Nephron progenitor cell (in vitro differentiated cells): ENCODE results near the gene PLEKHA5.

Experiments
- DNase-seq: peaks from one replicate; pipeline ENCODE4 v3.0.0; 2021
- H3K27ac Mint-ChIP-seq: 2 replicates; pipeline ENCODE4 v1.8.0; 2021; ENCODE audit warnings: mild to moderate bottlenecking, moderate library complexity, mixed read lengths
- H3K27me3 Mint-ChIP-seq: 2 replicates; pipeline ENCODE4 v1.8.0; 2021; ENCODE audit warnings: mild to moderate bottlenecking, low read depth, mixed read lengths; ENCODE audit not compliant: poor library complexity
- H3K36me3 Mint-ChIP-seq: 2 replicates; pipeline ENCODE4 v1.8.0; 2021; ENCODE audit warnings: low read depth, mixed read lengths
- H3K4me1 Mint-ChIP-seq: 2 replicates; pipeline ENCODE4 v1.8.0; 2021; ENCODE audit warnings: mixed read lengths
- H3K4me3 Mint-ChIP-seq: 2 replicates; pipeline ENCODE4 v1.8.0; 2021; ENCODE audit warnings: mild to moderate bottlenecking, moderate library complexity, mixed read lengths
- H3K9me3 Mint-ChIP-seq: 2 replicates; pipeline ENCODE4 v1.8.0; 2021; ENCODE audit warnings: mild to moderate bottlenecking, moderate library complexity, mixed read lengths
- CTCF ChIP-seq: fragments of 200-600 bp; sonication (generic); IDR thresholded peaks from 2 replicates; pipeline ENCODE4 v1.5.0; 2021; ENCODE audit warnings: antibody characterized with exemption

The PLEKHA5 gene

GRCh38 chr12:19198272-19198671, 68.7 kb downstream of the PLEKHA5 start:
- Mint-ChIP-seq H3K4me1 (no peaks in the 10 kb centered on the region), H3K9me3 (no peaks in the 10 kb centered on the region), H3K27me3 (no peaks in the 10 kb centered on the region), H3K4me3 (no peak overlapping the region), H3K36me3 (no peaks in the 10 kb centered on the region), H3K27ac (no peak overlapping the region)
- DNase-seq, result no peak
- TF ChIP-seq CTCF, result no peak

- Mint-ChIP-seq H3K9me3 (no peaks in the 10 kb centered on the region), H3K27ac (no peak overlapping the region), H3K36me3 (no peaks in the 10 kb centered on the region), H3K27me3 (no peaks in the 10 kb centered on the region), H3K4me3 (no peak overlapping the region), H3K4me1 (no peaks in the 10 kb centered on the region)
- DNase-seq, result no peak
- TF ChIP-seq CTCF, result no peak
These were observed 69.8 kb downstream of the PLEKHA5 start for GRCh38 chr12:19199332-19199731.

DNA sequence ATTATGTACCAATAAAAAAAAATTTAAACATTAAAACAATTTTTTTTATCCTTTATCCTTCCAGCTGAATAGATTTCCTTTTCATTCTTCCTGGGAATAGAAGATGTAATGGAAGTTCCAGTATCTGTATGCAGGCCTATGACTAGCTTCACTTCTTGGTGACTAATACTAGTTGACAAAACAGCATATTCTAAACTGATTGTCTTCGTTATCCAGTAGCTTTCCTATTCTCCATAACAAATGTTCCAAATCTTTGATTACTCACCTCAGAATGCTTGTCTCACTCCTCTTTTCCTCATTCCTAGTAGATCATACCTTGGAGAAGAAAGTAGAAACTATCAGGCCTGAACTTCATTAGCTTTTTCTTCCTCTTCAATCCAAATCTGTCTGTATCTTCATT, 70.7 kb downstream of the PLEKHA5 start:
- no peak overlapping the region for H3K27ac Mint-ChIP-seq
- no peak for DNase-seq
- H3K9me3 Mint-ChIP-seq, result no peaks in the 10 kb centered on the region
- H3K4me1 Mint-ChIP-seq, result no peaks in the 10 kb centered on the region
- H3K36me3 Mint-ChIP-seq, result no peaks in the 10 kb centered on the region
- no peak for TF ChIP-seq CTCF
- no peak overlapping the region for H3K4me3 Mint-ChIP-seq
- no peaks in the 10 kb centered on the region for H3K27me3 Mint-ChIP-seq

DNA sequence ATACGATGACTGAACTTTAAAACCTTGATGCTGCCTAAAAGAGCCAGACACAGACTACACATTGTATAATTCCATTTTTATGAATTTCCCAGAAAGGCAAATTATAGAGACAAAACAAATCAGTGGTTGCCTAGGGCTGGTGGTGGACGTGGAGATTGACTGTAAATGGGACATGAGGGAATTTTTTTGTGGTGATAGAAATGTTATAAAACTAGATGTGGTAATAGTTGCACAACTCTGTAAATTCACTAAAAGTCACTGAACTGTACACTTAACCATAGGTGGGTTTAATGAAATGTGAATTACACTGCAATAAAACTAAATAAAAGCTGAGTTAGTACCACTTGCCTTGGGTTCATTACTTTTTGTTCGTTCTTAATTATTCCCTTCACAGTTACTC, 72.1 kb downstream of the PLEKHA5 start:
- Mint-ChIP-seq H3K27me3 (no peaks in the 10 kb centered on the region), H3K36me3 (peaks cover 6% of the 10 kb centered on the region), H3K4me3 (no peak overlapping the region), H3K9me3 (no peaks in the 10 kb centered on the region), H3K27ac (no peak overlapping the region), H3K4me1 (no peaks in the 10 kb centered on the region)
- no peak for DNase-seq
- TF ChIP-seq CTCF, result no peak

DNA sequence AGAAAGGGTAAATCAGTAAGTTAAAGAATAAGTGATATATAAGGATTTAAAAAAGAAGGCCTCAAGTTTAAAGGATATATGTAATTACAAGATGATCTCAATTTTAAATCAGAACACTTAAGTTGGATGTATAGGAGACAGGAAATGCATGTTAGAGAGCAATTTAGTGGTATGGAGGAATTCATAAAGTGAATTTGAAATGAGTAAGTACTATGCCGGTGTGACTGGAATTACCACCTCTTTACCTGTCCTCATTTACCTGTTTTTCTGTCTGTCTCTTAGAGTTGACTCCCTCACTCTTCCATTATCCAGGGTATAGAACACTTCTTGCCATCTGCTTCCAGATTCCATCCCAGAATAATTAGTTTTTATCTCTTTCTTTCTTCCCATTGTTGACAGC, 73.5 kb downstream of the PLEKHA5 start:
- TF ChIP-seq CTCF, result no peak
- H3K4me1 Mint-ChIP-seq, result no peaks in the 10 kb centered on the region
- H3K27ac Mint-ChIP-seq, result no peak overlapping the region
- no peak overlapping the region for H3K4me3 Mint-ChIP-seq
- no peaks in the 10 kb centered on the region for H3K9me3 Mint-ChIP-seq
- no peak for DNase-seq
- no peaks in the 10 kb centered on the region for H3K27me3 Mint-ChIP-seq
- H3K36me3 Mint-ChIP-seq, result peaks cover 15% of the 10 kb centered on the region

DNA sequence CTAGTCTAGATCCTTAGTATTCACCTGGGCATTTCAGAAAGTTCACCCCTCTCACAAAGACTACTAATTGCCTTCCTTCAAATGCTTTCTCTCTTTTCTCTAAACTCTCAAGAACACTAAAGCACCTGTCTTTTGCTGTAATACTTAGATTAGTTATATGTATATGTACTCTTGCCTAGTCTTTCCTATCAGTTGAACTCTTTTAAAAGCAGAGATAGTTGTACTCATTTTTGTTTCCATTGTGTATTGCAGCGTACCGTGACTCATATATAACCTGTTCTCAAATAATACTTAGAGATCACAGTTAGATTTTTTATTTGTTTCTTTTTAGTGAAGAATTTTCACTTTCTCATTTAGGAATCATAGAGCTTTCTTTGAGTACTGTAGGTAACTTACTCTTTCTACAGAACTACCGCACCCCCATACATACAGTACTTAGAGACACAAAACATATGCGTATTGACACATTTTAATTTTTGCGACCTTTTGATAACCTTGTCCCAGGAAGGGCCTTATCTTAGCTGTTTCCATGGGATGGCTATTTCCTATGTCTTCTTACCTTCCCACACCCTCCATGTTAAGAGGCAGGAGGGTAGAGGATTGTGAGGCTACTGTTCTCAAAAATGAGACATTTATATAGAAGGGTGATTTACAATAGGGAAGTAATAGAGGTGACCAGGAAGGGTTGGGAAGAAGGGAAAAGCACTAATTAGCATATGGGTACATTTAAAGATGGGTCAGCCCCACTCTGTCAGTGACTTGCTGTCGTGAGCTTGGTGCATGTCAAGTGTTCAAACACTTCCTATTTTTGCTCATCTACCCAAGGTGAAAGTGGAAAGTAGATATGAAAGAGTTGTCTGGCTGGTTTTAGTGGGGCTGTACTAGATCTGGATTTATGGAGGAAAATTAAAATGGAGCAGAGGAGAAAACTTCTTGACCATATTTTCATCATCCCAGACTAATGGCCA, 74.3 kb downstream of the PLEKHA5 start:
- no peaks in the 10 kb centered on the region for H3K4me1 Mint-ChIP-seq
- TF ChIP-seq CTCF, result no peak
- H3K27me3 Mint-ChIP-seq, result no peaks in the 10 kb centered on the region

More for the DNA sequence above, 74.3 kb downstream of the PLEKHA5 start:
- Mint-ChIP-seq H3K4me3 (no peak overlapping the region), H3K27ac (no peak overlapping the region), H3K36me3 (peaks cover 20% of the 10 kb centered on the region), H3K9me3 (peaks cover 5% of the 10 kb centered on the region)
- no peak for DNase-seq
